Frontal cortex (tissue), 4 donors: ENCODE data around the gene SLC1A2. TPM values are rescaled to one million over a fixed set of nuclear protein-coding genes. Genes with fewer than 3 reads are reported as not detected.
"Not testable (repeated sequence)": the region's sequence is repeated elsewhere in the genome, so short reads cannot be mapped to it uniquely, and the experiment has no call there.

Experiments
- DNase-seq, 2 donors: peaks; one replicate each; pipeline ENCODE4 v3.0.0; 2012; ENCODE audit warnings: low spot score in 2 of 2
- FAIRE-seq: peaks from 2 replicates; lab custom pipeline; 2012; peaks lifted over from hg19 to GRCh38; lab: Jason Lieb, UNC
- total RNA-seq: library from RNA; depleted of rRNA; stranded (reverse); fragments of >200 nt; gene quantifications from one replicate; pipeline ENCODE4 v1.2.3, GENCODE V29; 2014
- donor health status: control.
- donor health status: control.
- donor health status: control.

Gene SLC1A2
- total RNA-seq, 1 donor from 2014 or later = 161 TPM

GRCh38 chr11:35237351-35237750 lies 182.0 kb downstream of the SLC1A2 start:
- no peak for FAIRE-seq

GRCh38 chr11:35236667-35237003 lies 182.7 kb downstream of the SLC1A2 start:
- DNase-seq (no peak), FAIRE-seq (no peak)

More at GRCh38 chr11:35237351-35237750, 182.0 kb downstream of the SLC1A2 start:
- no peak for DNase-seq

GRCh38 chr11:35235936-35236666 lies 183.3 kb downstream of the SLC1A2 start:
- no peak for FAIRE-seq
- no peak for DNase-seq

GRCh38 chr11:35235498-35235897 lies 183.9 kb downstream of the SLC1A2 start:
- no peak for FAIRE-seq

DNA sequence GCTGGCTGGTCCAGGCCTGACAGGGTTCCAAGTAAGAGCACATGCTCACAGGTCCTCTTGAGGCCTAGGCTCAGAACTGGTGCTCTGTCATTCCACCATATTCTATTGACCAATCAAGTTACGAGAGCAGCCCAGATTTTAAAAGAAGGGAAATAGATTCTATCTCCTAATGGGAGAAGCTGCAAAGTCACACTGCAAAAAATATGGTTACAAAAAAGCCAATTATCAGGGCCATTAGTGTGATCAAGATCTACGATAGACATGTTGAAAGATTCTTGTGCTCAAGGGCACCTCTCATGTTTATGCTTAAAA lies 184.2 kb downstream of the SLC1A2 start:
- FAIRE-seq (no peak), DNase-seq (no peak)

More at GRCh38 chr11:35235498-35235897, 183.9 kb downstream of the SLC1A2 start:
- DNase-seq = no peak

DNA sequence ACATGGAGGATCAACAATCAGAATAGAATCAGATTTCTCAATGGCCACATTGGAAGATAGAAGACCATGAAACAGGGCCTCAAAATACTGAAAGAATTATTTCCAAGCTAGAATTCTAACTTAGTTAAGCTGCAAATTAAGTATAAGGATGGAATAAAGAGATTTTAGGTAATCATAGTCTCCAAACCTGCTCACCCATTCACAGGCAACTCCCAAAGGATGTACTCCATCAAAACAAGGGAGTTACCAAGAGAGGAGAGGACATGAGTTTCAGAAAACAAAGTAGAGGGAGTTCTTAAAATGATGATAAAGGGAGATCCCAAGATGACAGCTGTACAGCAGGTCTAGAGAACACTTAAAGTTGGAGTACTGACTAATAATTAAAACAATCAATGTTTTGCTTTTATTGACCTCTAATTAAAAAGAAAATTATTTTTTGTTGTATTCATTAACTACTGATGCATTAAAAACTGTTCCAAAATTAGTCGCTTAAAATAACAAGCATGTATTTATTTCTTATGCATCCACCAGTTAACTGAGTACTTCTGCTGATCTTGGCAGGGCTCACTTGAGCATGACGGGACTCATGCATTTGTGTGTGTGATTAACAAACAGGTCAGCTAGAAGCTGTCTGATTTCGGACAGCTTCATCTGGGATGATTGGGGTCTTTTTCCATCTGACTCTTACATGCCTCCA lies 184.8 kb downstream of the SLC1A2 start:
- DNase-seq = no peak
- no peak for FAIRE-seq

DNA sequence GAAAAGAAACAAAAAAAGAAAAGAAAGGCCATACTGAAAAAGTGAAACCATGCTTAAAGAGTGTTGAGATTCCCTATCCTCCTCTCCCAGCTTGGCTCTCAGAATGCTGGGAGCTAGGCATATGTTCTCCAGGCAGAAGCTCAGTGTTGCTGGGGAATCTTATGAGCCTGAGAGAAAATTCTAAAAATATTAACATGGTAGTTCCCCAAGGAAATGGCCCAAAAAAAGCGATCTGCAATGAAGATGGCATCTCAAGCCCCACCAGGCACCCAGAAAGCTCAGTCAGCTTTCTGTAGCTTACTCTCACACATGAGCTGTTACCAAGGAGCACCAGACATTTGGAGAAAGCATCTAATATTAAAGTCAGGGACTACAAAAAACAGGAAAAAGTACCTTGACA lies 185.8 kb downstream of the SLC1A2 start:
- FAIRE-seq (no peak), DNase-seq (no peak)

DNA sequence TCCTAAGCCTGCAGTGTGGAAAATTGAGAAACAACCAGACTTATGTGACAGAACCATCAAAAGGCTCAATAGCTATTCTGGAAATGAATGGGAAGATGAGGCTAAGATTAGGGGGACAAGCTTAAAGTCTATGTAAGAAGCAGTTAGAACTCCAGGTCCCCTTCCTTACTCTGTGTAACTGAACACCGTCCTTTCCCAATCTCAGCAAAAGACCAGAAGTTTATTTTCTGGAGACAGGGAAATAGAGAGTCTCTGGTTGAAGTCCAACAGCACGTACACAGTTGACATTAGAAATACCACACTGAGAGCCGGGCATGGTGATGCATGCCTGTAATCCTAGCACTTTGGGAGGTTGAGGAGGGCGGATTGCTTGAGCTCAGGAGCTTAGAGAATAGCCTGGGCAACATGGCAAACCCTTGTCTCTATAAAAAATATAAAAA lies 186.4 kb downstream of the SLC1A2 start:
- FAIRE-seq = no peak
- no peak for DNase-seq

DNA sequence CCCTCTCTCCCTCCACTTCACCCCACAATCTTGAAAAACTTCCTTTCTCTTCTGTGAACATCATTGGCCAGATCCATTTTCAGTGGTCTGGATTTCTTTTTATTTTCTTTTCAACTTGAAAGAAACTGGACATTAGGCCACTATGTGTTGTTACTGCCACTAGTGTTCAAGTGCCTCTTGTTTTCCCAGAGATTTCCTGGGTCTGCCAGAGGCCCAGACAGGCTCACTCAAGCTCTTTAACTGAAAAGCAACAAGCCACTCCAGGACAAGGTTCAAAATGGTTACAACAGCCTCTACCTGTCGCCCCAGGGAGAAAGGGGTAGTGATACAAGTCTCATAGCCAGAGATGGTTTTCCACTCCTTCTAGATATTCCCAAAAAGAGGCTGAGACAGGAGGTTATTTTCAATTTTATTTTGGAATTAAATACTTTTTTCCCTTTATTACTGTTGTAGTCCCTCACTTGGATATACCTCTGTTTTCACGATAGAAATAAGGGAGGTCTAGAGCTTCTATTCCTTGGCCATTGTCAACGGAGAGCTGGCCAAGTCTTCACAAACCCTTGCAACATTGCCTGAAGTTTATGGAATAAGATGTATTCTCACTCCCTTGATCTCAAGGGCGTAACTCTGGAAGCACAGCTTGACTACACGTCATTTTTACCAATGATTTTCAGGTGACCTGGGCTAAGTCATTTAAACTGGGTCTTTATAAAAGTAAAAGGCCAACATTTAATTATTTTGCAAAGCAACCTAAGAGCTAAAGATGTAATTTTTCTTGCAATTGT lies 188.1 kb downstream of the SLC1A2 start:
- no peak for FAIRE-seq
- no peak for DNase-seq

DNA sequence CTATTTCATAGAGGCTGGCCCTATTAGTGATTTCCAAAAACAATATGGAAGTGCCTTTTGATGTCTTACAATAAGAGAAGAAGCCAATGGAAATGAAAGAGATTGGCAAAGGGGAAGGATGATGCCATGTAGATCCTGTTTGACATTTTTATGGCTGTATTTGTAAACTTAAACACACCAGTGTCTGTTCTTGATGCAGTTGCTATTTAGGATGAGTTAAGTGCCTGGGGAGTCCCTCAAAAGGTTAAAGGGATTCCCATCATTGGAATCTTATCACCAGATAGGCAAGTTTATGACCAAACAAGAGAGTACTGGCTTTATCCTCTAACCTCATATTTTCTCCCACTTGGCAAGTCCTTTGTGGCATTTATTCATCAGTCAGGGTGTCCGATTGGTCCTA lies 189.0 kb downstream of the SLC1A2 start:
- FAIRE-seq = no peak

GRCh38 chr11:35228328-35228725 lies 191.0 kb downstream of the SLC1A2 start:
- DNase-seq (no peak), FAIRE-seq (no peak)

More for the DNA sequence above, 189.0 kb downstream of the SLC1A2 start:
- no peak for DNase-seq

DNA sequence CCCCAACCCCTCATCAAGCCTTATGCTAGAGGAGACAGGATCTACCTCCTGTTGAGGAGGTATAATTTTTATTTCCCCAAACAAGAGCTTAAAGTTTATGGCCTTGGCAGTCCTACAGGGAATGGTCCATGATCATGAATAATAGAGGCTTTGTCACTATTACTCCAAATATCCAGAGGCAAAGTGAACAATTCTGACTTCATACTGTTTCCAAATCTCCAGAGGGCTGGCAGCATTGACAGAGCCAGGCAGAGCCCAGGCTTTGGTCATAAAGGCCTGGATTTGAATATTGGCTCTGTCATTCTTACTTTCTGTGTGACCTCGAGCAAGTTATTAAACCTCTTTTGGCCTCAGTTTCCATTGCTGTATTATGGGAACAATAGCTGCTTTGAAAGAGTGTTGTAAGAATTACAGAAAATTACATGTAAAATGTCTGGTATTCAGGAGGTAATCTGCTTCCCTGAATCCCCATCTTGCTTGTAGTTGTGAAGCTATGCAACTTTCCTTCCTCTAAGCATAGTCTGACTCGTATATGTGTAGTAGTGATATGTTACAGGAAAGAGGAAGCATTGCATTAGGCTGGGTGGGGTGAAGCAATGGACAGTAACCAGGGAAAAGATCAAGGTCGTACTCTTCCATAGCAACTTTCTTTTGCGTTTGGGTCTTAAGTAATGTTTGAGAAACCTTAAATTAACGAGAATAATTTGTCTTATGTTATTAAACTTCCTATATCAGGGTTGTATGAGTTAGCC lies 191.6 kb downstream of the SLC1A2 start:
- no peak for DNase-seq
- FAIRE-seq = no peak

DNA sequence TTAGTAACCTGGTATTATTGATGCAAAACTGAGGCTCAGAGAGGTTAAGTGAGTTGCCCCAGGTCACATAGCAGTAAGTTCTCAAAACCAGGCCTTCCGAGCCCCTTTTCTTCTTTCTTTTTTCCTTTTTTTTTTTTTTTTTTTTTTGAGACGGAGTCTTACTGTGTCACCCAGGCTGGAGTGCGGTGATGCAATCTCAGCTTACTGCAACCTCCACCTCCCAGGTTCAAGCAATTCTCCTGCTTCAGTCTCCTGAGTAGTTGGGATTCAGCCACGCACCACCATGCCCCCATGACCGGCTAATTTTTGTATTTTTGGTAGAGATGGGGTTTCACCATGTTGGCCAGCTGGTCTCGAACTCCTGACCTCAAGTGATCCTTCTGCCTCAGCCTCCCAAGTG lies 192.6 kb downstream of the SLC1A2 start:
- FAIRE-seq, DNase-seq: not testable (repeated sequence)

- no peak for FAIRE-seq
- no peak for DNase-seq
Measured at GRCh38 chr11:35225946-35226520, 193.3 kb downstream of the SLC1A2 start.

- no peak for FAIRE-seq
Measured at GRCh38 chr11:35223991-35224390, 195.4 kb downstream of the SLC1A2 start.

DNA sequence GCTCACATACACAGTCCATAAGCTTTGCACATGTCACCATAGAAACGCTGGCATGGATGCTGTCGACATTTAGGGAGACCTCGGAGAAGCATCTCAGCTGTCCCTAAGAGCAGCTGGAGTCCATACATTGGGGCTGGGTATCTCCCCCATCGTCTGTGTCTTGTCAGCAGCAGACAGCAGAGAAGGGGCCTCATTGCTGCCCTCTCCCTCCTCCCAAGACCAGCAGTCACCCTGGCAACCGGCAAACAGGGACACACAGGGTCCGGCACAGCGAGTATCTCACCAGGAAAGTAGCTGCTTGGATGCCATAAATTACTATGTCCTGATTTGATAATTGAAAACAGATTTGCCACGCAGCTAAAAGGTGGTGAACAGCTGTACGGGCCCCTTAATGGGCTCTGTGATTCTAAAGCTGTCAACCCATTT lies 196.0 kb downstream of the SLC1A2 start:
- no peak for DNase-seq
- no peak for FAIRE-seq

More at GRCh38 chr11:35223991-35224390, 195.4 kb downstream of the SLC1A2 start:
- no peak for DNase-seq

- no peak for FAIRE-seq
- DNase-seq = no peak
Measured at GRCh38 chr11:35218956-35219355, 200.4 kb downstream of the SLC1A2 start.

- FAIRE-seq (no peak), DNase-seq (no peak)
Measured at GRCh38 chr11:35216962-35217678, 202.2 kb downstream of the SLC1A2 start.

DNA sequence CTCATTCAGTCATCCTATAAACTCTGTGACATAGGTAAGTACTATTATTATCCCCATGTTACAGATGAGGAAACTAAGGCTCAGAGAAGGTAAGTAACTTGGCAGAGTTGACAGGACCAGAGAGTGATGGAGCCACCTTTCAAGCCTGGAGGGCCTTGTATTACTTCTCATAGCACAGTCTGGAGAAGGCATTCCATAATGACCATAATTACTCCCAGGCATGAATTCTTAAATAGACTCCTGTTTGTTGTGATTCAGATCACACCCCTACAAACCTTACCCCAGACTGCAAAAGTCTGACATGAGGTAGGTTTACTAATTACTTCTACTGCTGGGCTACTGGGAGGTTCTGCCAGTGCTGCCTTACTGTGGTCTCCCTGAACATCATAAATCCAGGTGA lies 203.4 kb downstream of the SLC1A2 start:
- FAIRE-seq (no peak), DNase-seq (no peak)
